ENCODE data around the gene SMARCD3.

The SMARCD3 gene

DNA sequence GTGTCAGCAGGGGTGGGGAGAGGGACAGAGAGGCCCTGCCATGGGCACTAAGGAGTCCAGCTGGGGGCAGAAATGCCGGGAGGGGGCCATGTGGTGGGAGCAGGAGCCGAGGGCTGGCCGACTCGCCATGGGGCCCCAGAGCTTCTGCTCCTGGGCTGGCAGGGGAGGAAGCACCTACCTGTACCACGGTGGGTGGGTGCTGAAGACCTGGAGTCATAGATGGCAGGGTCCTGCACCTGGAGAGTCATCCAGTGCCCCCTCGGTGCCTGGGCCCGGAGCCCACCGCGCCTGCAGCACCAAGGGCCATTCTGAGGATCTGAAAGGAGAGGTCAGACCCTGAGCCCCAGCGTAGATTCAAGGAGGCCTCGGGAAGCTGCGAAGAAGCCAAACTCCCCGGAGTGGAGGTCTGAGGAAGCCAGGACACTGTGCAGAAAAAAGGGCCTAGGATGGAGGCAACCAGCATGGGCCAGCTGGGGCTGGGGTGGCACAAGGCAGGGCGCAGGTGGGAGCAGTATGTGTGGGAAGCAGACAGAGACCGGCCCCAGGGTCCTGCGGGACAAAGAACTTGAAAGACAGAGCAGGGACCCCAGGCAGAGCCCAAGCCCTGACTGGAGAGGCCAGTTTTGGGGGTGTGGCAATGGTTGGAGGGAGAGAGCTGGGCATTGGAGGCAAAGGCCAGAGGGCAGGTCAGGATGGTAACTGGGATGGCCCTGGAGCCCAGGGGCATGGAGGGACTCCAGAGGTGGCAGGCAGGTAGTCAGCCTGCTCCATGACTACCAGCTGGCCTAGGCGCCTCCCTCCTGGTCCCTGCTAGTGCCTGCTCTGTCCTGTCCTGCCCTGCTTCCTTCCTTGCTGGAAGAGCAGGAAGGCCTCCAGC lies 26.7 kb upstream of the SMARCD3 start:
- no peaks in the 10 kb centered on the region for H3K9me3 Mint-ChIP-seq
- no peak for TF ChIP-seq CTCF (IDR thresholded peaks at IDR 0.05; ENCODE audit: unreplicated experiment in 3 of 3)
- no peaks in the 10 kb centered on the region for H3K36me3 Mint-ChIP-seq (ENCODE audit: low read depth)
- H3K4me3 Mint-ChIP-seq: peak overlapping the region; percentile 75 to 80 (median 76)
- H3K4me1 Mint-ChIP-seq: peaks cover 25% of the 10 kb centered on the region
- peak overlapping the region in 1 of 3 experiments; percentile 38 for H3K27ac Mint-ChIP-seq
- peaks cover 22% of the 10 kb centered on the region for H3K27me3 Mint-ChIP-seq (ENCODE audit: low read depth)

GRCh38 chr7:151274396-151274795 lies 25.9 kb upstream of the SMARCD3 start:
- Mint-ChIP-seq H3K9me3 (no peaks in the 10 kb centered on the region), H3K4me1 (peaks cover 31% of the 10 kb centered on the region), H3K27me3 (ENCODE audit: low read depth) (peaks cover 25% of the 10 kb centered on the region), H3K27ac (peak overlapping the region in 1 of 3 experiments; percentile 38), H3K36me3 (ENCODE audit: low read depth) (no peaks in the 10 kb centered on the region), H3K4me3 (peak overlapping the region; percentile 31 to 70 (median 66))
- TF ChIP-seq CTCF (IDR thresholded peaks at IDR 0.05; ENCODE audit: unreplicated experiment in 3 of 3): no peak

- Mint-ChIP-seq H3K4me1 (peaks cover 32% of the 10 kb centered on the region), H3K9me3 (no peaks in the 10 kb centered on the region), H3K36me3 (ENCODE audit: low read depth) (no peaks in the 10 kb centered on the region), H3K27ac (no peak overlapping the region), H3K27me3 (ENCODE audit: low read depth) (peaks cover 25% of the 10 kb centered on the region), H3K4me3 (no peak overlapping the region)
- TF ChIP-seq CTCF (IDR thresholded peaks at IDR 0.05; ENCODE audit: unreplicated experiment in 3 of 3): no peak
These were observed 25.3 kb upstream of the SMARCD3 start for GRCh38 chr7:151273651-151274390.

GRCh38 chr7:151272877-151273276 lies 24.4 kb upstream of the SMARCD3 start:
- no peaks in the 10 kb centered on the region for H3K9me3 Mint-ChIP-seq

DNA sequence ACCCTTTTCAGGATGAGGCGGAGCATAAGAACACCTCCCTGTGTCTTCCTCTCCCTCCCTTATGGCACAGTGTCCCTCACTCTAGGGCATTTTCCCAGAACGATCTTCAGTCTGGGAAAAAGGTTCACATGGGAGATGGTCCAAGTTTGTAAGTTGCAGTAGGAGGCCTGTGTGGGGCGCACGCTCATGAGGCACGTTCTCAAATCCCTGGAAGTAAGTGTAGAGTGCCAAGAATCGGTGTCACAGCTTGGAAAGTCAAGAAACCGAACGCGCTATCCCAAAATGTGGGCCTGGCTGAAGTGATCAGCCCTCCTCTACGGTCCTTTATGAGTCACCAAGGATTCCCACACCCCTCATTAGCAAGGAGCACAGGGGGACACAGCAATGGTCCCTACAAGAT lies 23.9 kb upstream of the SMARCD3 start:
- Mint-ChIP-seq H3K9me3 (no peaks in the 10 kb centered on the region), H3K4me3 (no peak overlapping the region), H3K36me3 (ENCODE audit: low read depth) (no peaks in the 10 kb centered on the region), H3K4me1 (peaks cover 27% of the 10 kb centered on the region), H3K27ac (no peak overlapping the region), H3K27me3 (ENCODE audit: low read depth) (peaks cover 21% of the 10 kb centered on the region)
- TF ChIP-seq CTCF (IDR thresholded peaks at IDR 0.05; ENCODE audit: unreplicated experiment in 3 of 3): no peak

More at GRCh38 chr7:151272877-151273276, 24.4 kb upstream of the SMARCD3 start:
- H3K4me3 Mint-ChIP-seq: no peak overlapping the region
- peaks cover 29% of the 10 kb centered on the region for H3K4me1 Mint-ChIP-seq
- H3K36me3 Mint-ChIP-seq (ENCODE audit: low read depth): no peaks in the 10 kb centered on the region
- no peak overlapping the region for H3K27ac Mint-ChIP-seq
- H3K27me3 Mint-ChIP-seq (ENCODE audit: low read depth): peaks cover 21% of the 10 kb centered on the region
- TF ChIP-seq CTCF (IDR thresholded peaks at IDR 0.05; ENCODE audit: unreplicated experiment in 3 of 3): no peak

Measured in nephron (organoid).